ENCODE results near the gene MEIS1.

The MEIS1 gene

GRCh38 chr2:66536290-66536673 is 101.4 kb downstream of the MEIS1 start:
- no peak overlapping the region for H3K4me3 ChIP-seq (ENCODE audit: low read depth, low read length)
- in situ Hi-C loops (cut with HindIII; ENCODE audit: low sequenced_read_pairs) = no loop called here
- DNase-seq (ENCODE audit: low read depth) = no peak
- no peak for TF ChIP-seq CTCF (IDR thresholded peaks at IDR 0.05; ENCODE audit: low read depth, low read length, missing control alignments)

GRCh38 chr2:66536997-66537396 is 102.1 kb downstream of the MEIS1 start:
- no peak overlapping the region for H3K4me3 ChIP-seq (ENCODE audit: low read depth, low read length)
- no peak for TF ChIP-seq CTCF (IDR thresholded peaks at IDR 0.05; ENCODE audit: low read depth, low read length, missing control alignments)
- no peak for DNase-seq (ENCODE audit: low read depth)
- in situ Hi-C loops (cut with HindIII; ENCODE audit: low sequenced_read_pairs) = no loop called here

GRCh38 chr2:66538291-66538690 is 103.4 kb downstream of the MEIS1 start:
- no peak for TF ChIP-seq CTCF (IDR thresholded peaks at IDR 0.05; ENCODE audit: low read depth, low read length, missing control alignments)
- no peak overlapping the region for H3K4me3 ChIP-seq (ENCODE audit: low read depth, low read length)
- no peak for DNase-seq (ENCODE audit: low read depth)
- in situ Hi-C loops (cut with HindIII; ENCODE audit: low sequenced_read_pairs) = no loop called here

- TF ChIP-seq CTCF (IDR thresholded peaks at IDR 0.05; ENCODE audit: low read depth, low read length, missing control alignments) = no peak
- in situ Hi-C loops (cut with HindIII; ENCODE audit: low sequenced_read_pairs) = no loop called here
- H3K4me3 ChIP-seq (ENCODE audit: low read depth, low read length) = no peak overlapping the region
- DNase-seq (ENCODE audit: low read depth) = no peak
Measured at GRCh38 chr2:66539452-66539851, 104.5 kb downstream of the MEIS1 start.

- TF ChIP-seq CTCF (IDR thresholded peaks at IDR 0.05; ENCODE audit: low read depth, low read length, missing control alignments) = no peak
- no peak overlapping the region for H3K4me3 ChIP-seq (ENCODE audit: low read depth, low read length)
- in situ Hi-C loops (cut with HindIII; ENCODE audit: low sequenced_read_pairs) = no loop called here
- DNase-seq (ENCODE audit: low read depth) = no peak
Measured at GRCh38 chr2:66541646-66542045, 106.7 kb downstream of the MEIS1 start.

GRCh38 chr2:66543257-66543767 is 108.4 kb downstream of the MEIS1 start:
- no peak overlapping the region for H3K4me3 ChIP-seq (ENCODE audit: low read depth, low read length)
- no peak for TF ChIP-seq CTCF (IDR thresholded peaks at IDR 0.05; ENCODE audit: low read depth, low read length, missing control alignments)
- in situ Hi-C loops (cut with HindIII; ENCODE audit: low sequenced_read_pairs) = no loop called here
- DNase-seq (ENCODE audit: low read depth) = no peak

GRCh38 chr2:66544258-66544657 is 109.3 kb downstream of the MEIS1 start:
- H3K4me3 ChIP-seq (ENCODE audit: low read depth, low read length) = no peak overlapping the region
- TF ChIP-seq CTCF (IDR thresholded peaks at IDR 0.05; ENCODE audit: low read depth, low read length, missing control alignments) = no peak
- in situ Hi-C loops (cut with HindIII; ENCODE audit: low sequenced_read_pairs) = no loop called here
- DNase-seq (ENCODE audit: low read depth) = no peak
